ENCODE data around the gene TBC1D22A. TPM values are rescaled to one million over a fixed set of nuclear protein-coding genes. Genes with fewer than 3 reads are reported as not detected.

The TBC1D22A gene
- total RNA-seq, 4 donors from 2014 or later: 31.2 to 111 (median 41.8) TPM

- Histone ChIP-seq H3K9me3 (peaks cover 4 to 7% of the 10 kb centered on the region in 2 donors), H3K27me3 (no peaks in the 10 kb centered on the region), H3K4me3 (no peak overlapping the region), H3K4me1 (no peaks in the 10 kb centered on the region), H3K27ac (no peak overlapping the region), H3K36me3 (peaks cover 0 to 5% (median 0%) of the 10 kb centered on the region in 4 donors)
- intact Hi-C loops (cut with DNase I; ENCODE audit: low total_unique reads) (no loop called here), in situ Hi-C loops (cut with MboI; ENCODE audit: low pct_ligation_motif_present in 1 of 4, low pct_unique_long_range_greater_than_20kb in 1 of 4, low sequenced_read_pairs in 3 of 4) (no loop called here)
- TF ChIP-seq EP300 (IDR thresholded peaks at IDR 0.05; ENCODE audit: low read depth): no peak
- no peak for TF ChIP-seq POLR2A (IDR thresholded peaks at IDR 0.05)
- no peak for TF ChIP-seq CTCF (IDR thresholded peaks at IDR 0.05)
- no peak for TF ChIP-seq POLR2AphosphoS5 (IDR thresholded peaks at IDR 0.05)
- no peak for DNase-seq
Observed at GRCh38 chr22:47075568-47075967, 313.1 kb downstream of the TBC1D22A start.

DNA sequence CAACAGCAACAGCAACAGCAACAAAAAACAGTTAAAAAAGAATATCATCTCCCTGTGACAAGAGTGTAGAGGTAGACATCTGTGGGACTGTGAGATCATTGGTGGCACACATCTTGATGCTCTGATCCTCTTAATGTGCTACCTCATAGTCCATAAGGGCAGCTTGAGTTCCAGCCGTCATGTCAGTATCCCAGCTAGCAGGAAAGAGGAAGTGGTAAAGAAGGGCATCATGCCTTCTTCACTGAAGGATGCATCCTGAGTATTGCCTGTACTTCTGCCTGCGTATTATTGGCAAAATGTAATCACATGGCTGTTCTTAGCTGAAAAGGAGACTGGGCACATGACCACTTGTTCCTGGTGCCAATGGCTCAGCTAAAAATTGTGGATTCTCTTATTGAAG is 314.3 kb downstream of the TBC1D22A start:
- Histone ChIP-seq H3K27ac (no peak overlapping the region), H3K36me3 (peaks cover 0 to 5% (median 0%) of the 10 kb centered on the region in 4 donors), H3K27me3 (no peaks in the 10 kb centered on the region), H3K4me1 (no peaks in the 10 kb centered on the region), H3K9me3 (peaks cover 4 to 7% of the 10 kb centered on the region in 2 donors), H3K4me3 (no peak overlapping the region)
- WGBS, 2 donors (ENCODE audit: low coverage in 1 of 2): 88 to 100% methylated on average over 2 of the region's 2 CpGs
- TF ChIP-seq POLR2AphosphoS5 (IDR thresholded peaks at IDR 0.05) (no peak), CTCF (IDR thresholded peaks at IDR 0.05) (no peak), EP300 (IDR thresholded peaks at IDR 0.05; ENCODE audit: low read depth) (no peak)
- in situ Hi-C loops (cut with MboI; ENCODE audit: low pct_ligation_motif_present in 1 of 4, low pct_unique_long_range_greater_than_20kb in 1 of 4, low sequenced_read_pairs in 3 of 4): no loop called here
- intact Hi-C loops (cut with DNase I; ENCODE audit: low total_unique reads): no loop called here
- no peak for DNase-seq

DNA sequence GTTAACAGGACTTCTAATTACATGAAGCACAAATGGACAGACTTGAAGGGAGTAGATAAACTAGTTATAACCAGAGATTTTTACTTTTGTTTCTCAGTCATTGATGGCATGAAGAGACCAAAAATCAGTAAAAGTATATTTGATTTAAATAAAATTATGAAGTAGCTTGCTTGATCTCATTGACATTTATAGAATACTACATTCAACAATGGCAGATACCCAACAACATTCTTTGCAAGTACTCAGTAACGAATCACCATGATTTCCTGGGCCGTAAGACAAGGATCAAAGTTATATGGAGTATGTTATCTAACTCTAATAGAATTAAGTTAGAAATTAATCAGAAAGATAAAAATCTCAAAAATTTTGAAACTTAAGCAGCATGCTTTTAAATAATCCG is 317.6 kb downstream of the TBC1D22A start:
- intact Hi-C loops (cut with DNase I; ENCODE audit: low total_unique reads) (no loop called here), in situ Hi-C loops (cut with MboI; ENCODE audit: low pct_ligation_motif_present in 1 of 4, low pct_unique_long_range_greater_than_20kb in 1 of 4, low sequenced_read_pairs in 3 of 4) (no loop called here)
- TF ChIP-seq POLR2A (IDR thresholded peaks at IDR 0.05) (no peak), EP300 (IDR thresholded peaks at IDR 0.05; ENCODE audit: low read depth) (no peak), POLR2AphosphoS5 (IDR thresholded peaks at IDR 0.05) (no peak), CTCF (IDR thresholded peaks at IDR 0.05) (no peak)
- H3K36me3 ChIP-seq: no peaks in the 10 kb centered on the region
- no peaks in the 10 kb centered on the region for H3K27me3 ChIP-seq
- no peak overlapping the region for H3K4me3 ChIP-seq
- H3K4me1 ChIP-seq: no peaks in the 10 kb centered on the region
- peaks cover 4 to 7% of the 10 kb centered on the region in 2 donors for H3K9me3 ChIP-seq
- H3K27ac ChIP-seq: no peak overlapping the region
- WGBS, 2 donors (ENCODE audit: low coverage in 1 of 2): 67 to 88% methylated on average over 3 of the region's 3 CpGs
- no peak for DNase-seq

DNA sequence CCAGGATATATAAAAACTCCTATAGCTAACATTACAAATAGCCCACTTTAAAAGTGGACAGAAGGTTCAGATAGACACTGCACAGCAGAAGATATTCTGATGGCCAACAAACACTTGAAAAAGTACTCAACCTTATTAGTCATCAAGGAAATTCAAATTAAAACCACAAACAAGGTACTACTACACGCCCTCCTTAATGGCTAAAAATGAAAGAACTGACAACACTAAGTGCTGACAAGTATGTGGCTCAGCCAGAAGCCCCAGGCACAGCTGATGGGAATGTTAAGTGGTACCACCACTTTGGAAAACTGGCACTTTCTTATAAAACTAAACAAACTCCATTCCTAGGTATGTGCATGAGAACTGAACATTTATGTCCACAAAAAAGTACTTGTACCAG is 320.1 kb downstream of the TBC1D22A start:
- in situ Hi-C loops (cut with MboI; ENCODE audit: low pct_ligation_motif_present in 1 of 4, low pct_unique_long_range_greater_than_20kb in 1 of 4, low sequenced_read_pairs in 3 of 4): no loop called here
- DNase-seq: no peak
- intact Hi-C loops (cut with DNase I; ENCODE audit: low total_unique reads): no loop called here
- Histone ChIP-seq H3K36me3 (no peaks in the 10 kb centered on the region), H3K4me1 (no peaks in the 10 kb centered on the region), H3K27me3 (no peaks in the 10 kb centered on the region), H3K4me3 (no peak overlapping the region), H3K27ac (no peak overlapping the region), H3K9me3 (no peaks in the 10 kb centered on the region)
- 74 to 100% methylated on average over 1 of the region's 1 CpG for WGBS, 2 donors (ENCODE audit: low coverage in 1 of 2)
- TF ChIP-seq CTCF (IDR thresholded peaks at IDR 0.05) (no peak), POLR2A (IDR thresholded peaks at IDR 0.05) (no peak), POLR2AphosphoS5 (IDR thresholded peaks at IDR 0.05) (no peak), EP300 (IDR thresholded peaks at IDR 0.05; ENCODE audit: low read depth) (no peak)

All from transverse colon (tissue), 4 donors.